Measurements from ENCODE around the gene TPPP2.

DNA sequence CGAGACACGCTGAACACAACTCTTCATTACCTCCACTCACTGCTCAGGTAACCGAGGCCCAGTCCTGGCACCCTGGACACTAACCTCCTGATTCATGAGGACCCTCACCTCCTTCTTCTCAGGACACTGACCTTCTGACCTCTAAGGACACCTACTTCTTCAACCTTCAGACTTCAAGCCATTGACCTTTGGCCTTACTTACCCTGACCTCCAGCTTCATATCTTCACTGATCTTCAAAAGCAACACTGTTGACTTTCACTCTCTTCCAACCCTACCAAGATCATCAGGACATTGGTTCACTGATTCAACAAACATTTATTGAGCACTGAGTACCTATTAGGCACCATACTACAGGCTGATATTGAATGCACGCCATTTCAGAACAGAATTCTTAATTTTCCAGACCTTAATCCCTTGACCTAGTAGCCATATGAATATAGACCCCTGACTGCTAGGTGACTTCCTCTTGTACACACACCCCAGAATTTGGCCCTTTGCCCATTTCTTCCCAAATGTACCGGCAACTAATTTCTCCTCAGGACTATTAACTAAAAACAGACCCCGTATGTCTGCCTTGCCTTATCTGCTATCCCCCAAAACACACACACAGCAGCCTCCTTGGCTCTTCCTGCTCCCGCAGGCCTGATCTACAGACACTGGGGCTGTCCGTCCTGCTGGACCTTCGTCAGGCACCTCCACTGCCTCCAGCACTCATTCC is 45.9 kb downstream of the TPPP2 start:
- TF ChIP-seq, protein P1, sequence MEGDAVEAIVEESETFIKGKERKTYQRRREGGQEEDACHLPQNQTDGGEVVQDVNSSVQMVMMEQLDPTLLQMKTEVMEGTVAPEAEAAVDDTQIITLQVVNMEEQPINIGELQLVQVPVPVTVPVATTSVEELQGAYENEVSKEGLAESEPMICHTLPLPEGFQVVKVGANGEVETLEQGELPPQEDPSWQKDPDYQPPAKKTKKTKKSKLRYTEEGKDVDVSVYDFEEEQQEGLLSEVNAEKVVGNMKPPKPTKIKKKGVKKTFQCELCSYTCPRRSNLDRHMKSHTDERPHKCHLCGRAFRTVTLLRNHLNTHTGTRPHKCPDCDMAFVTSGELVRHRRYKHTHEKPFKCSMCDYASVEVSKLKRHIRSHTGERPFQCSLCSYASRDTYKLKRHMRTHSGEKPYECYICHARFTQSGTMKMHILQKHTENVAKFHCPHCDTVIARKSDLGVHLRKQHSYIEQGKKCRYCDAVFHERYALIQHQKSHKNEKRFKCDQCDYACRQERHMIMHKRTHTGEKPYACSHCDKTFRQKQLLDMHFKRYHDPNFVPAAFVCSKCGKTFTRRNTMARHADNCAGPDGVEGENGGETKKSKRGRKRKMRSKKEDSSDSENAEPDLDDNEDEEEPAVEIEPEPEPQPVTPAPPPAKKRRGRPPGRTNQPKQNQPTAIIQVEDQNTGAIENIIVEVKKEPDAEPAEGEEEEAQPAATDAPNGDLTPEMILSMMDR (IDR thresholded peaks at IDR 0.05), result no peak
- no peak for TF ChIP-seq ZFX (IDR thresholded peaks at IDR 0.05; ENCODE audit: borderline replicate concordance)
